Measurements from ENCODE around the gene HHAT. TPM values are rescaled to one million over a fixed set of nuclear protein-coding genes. Genes with fewer than 3 reads are reported as not detected.

The HHAT gene
- total RNA-seq, 1 donor from 2014 or later: 4.0 TPM

DNA sequence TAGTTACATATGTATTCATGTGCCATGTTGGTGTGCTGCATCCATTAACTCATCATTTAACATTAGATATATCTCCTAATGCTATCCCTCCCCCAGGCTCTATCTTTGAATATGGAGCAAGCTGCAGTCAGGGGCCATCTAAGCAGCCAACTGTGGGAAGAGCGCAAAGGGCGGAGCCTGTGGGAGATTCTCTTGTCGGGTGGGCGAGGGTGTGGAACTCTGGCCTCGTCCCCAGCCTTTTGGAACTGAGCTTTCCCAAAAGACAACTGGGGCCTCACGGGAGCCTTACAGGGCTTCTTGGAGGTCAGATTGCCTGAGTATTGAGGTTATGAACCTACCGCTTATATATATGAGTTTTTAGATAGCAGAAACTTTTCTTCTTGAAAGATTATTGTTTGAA is 117.2 kb downstream of the HHAT start:
- ATAC-seq: no peak

- peak; percentile 22 for ATAC-seq
These were observed 117.8 kb downstream of the HHAT start for GRCh38 chr1:210446479-210446878.

- ATAC-seq: no peak
These were observed 118.9 kb downstream of the HHAT start for GRCh38 chr1:210447456-210448057.

DNA sequence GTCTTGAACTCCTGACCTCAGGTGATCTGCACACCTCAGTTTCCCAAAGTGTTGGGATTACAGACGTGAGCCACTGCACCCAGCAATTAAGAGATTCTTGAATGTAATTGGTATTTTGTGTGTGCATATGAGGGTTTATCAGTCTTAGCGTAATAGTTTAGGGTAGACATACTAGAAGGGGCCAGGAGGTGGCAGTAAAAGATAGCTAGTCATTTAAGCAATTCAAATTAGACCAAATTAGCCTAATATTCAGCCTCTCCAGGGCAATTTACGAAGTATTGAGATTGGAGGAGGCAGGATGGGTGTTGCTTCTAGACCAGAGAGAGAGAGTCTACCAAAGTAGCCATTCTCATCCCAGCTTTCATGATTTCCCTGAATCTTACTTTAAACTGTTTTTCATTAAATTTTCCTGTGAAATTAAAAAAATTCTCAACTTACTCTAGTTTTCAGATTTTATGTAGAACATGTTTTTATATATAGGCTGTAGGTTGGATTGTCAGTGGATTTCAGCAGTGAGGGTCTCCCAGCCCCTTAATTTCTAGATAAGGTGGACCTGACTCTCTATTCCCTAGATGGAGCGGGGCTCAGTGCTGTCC is 119.7 kb downstream of the HHAT start:
- ATAC-seq: peak; percentile 60

GRCh38 chr1:210455840-210456603 is 127.3 kb downstream of the HHAT start:
- no peak for ATAC-seq

GRCh38 chr1:210456731-210457255 is 128.1 kb downstream of the HHAT start:
- ATAC-seq: no peak

- ATAC-seq: no peak
These were observed 128.9 kb downstream of the HHAT start for GRCh38 chr1:210457568-210457967.

- no peak for ATAC-seq
These were observed 135.9 kb downstream of the HHAT start for GRCh38 chr1:210464519-210465039.

DNA sequence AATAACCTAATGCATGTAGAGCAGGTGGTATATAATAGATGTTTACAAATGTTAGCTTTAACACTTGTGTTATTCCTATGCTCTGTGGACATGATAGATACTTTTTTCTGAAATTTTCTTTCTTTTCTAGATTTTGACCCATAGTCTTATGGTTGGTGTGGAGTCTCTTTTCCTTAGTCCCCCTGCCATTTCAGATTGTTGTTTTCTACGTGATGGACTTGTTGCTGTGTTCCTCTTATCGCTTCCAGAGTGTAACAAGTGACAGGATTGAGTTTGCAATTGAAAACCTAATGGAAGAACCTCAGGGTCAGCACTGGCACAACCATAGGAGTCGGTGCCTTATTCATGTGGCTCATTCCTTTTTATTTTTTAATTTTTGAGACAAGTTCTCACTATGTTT is 136.4 kb downstream of the HHAT start:
- no peak for ATAC-seq

DNA sequence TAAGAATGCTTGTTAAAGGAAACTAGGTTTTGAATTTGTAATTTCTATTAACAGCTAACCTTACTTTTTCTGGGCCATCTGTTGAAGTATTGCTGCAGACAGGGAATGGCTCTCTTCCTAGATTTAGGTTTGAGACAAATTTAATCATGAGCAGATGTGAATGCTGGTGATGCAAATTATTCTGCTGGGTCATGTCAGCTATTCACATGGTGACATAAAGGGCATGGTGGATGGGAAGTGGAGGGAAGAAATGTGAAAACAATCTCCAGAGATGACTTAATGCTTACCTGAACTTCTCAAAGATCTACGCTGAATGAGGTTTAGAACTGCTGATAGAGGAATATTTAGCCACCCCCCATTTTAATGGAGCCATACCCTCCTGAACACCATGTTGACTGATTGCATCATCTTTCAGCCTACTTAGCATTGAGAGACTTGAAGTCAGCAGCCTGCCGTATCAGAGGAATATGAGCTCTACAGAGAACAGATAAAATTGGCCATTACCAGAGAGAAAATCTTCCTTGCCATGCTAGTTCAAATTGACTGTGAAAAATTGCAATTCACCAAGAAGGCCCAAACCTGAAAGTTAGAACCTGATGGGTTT is 138.8 kb downstream of the HHAT start:
- ATAC-seq: no peak

- no peak for ATAC-seq
These were observed 140.7 kb downstream of the HHAT start for GRCh38 chr1:210469441-210469840.

DNA sequence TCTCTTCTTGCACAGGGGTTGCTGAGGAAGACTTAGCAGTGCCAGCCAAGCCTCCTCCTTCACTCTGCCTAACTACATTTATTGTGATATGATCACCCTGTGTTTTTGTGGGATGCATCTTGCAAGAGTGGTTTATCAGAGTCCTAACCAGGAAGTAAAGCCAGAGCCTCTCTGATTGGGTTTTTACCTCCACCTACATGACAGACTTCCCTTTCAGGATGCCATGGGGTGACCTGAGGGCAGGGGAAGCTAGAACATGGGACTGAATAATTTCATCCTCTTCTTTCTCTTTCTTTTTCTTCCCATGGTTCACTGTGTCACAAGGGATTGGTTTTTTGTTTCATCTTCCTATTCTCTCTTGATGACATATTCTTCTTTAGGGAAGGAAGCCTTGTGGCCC is 146.6 kb downstream of the HHAT start:
- no peak for ATAC-seq

DNA sequence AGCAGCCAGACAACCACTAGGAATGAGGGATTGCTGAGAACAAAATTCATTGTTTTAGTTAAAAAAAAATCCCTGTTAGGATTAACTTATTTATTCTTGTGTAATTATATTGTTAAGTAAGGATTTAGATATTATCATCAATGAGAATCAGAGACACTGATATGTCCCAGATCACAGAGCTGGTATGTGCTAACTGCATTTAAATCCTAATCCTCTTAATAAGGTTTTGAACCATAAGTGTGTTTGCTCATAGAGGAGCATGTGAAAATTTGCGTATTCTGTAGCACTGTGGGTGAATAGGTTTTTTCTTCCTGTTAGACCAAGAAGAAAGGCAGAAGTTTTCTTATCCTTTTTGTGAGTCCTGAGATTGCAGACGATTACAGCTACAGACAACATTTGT is 147.1 kb downstream of the HHAT start:
- no peak for ATAC-seq

- ATAC-seq: no peak
These were observed 148.0 kb downstream of the HHAT start for GRCh38 chr1:210476730-210477129.

DNA sequence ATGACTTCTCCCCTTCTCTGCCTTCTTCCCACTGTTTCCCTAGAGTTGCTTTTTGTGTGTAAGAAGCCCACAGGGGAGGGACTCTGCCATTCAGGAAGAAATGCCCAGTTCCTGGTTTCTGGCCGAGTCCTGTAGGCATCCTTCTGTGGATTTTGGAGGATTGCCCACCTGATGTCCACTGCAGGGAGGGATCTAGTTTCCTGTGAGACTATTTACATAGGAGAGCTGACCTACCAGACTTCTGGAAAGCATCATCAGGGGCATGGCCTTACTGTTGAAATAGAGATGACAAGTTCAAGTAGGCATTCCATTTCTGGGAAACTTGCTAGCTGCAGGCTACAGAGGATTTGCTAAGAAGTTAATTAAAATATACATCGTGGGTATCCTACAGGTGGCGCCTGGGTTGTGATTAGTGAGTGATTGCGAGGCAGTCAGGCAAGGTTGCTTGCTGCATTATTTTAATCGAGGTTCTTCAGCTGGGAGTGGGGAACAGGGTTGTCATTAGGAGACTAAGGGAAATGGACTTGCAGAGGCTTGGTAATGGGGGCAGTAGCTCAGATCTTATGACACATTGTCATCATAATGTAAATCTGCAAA is 148.7 kb downstream of the HHAT start:
- no peak for ATAC-seq

DNA sequence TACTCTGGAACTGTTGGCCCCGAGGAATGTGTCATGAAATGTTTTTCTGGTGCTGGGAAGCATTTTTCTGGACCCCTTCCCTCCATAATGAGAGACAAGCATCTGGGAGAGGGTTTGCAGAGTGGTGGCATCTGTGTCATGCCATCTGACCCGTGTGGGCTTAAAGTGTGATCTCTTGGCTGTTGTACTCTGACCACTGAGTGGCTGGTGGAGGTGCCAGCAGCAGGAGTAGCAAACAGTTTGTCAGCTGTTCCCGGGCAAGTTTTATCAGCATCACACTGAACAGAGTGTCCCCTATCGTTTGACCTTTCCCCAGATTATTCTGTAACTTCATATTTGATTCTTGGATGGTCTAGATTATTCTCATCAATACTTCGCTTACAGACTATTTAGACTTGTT is 150.1 kb downstream of the HHAT start:
- no peak for ATAC-seq

GRCh38 chr1:210482491-210482890 is 153.8 kb downstream of the HHAT start:
- ATAC-seq: no peak

DNA sequence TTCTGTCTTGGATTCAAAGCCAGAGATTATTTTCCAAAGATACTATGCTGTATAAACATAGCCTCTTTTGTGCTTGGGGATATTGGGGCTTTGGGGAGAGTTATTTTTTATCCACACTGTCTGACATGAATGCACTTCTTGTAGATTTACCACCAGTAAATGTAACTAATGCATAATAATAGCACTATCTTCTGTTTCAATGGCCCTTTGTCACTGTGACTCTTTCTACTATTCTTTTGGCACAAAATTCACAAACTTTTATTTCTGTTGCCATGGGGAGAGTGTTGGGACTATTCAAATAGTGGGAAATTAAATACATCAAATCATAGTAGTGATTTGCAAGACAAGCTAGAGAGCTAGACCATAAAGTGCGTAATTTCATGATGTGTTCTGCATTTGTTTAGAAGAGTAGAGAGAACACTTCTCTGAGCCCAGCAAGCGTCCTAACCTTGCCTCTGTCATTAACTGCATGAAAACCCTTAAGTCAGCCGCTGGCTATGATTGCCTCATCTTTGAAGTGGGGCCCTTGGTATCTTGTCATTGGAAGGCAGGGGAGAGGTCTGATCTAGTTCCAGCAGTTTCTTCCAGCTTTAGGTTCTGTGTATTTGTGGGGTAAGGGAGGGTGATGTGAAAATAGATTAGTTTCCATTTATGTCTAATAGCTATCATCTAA is 154.4 kb downstream of the HHAT start:
- ATAC-seq: no peak

- ATAC-seq: no peak
These were observed 155.1 kb downstream of the HHAT start for GRCh38 chr1:210483821-210484220.

GRCh38 chr1:210487021-210487420 is 158.3 kb downstream of the HHAT start:
- ATAC-seq: no peak

DNA sequence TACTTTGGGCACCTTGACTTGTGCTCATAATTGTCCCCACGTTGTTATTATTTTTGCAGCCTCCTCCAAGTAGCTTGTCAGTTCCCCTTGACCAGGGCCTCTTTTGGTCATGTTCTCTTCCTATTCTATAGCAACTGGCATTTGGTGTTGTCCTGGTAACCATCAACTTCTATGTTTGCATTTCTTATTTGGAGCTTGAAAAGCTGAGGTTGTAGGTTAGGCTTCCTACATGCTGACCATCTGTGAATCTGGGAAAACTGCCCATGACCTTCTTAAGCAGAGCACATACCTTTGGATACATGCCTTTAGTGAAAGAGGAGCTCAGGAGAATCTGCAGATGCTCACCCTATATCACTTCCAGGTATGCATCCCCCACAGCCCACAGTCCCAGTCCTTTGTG is 160.8 kb downstream of the HHAT start:
- no peak for ATAC-seq

- no peak for ATAC-seq
These were observed 162.1 kb downstream of the HHAT start for GRCh38 chr1:210490781-210491180.

Measured in esophagus mucosa (tissue), 1 donor.